Omental fat pad (tissue), 4 donors: ENCODE data around the gene WASHC4. TPM values are rescaled to one million over a fixed set of nuclear protein-coding genes. Genes with fewer than 3 reads are reported as not detected.

Experiments used
- ATAC-seq: fragments of 150-250 bp; one replicate; pipeline ENCODE4 v1.9.1; 2016; ENCODE audit warnings: mild to moderate bottlenecking, moderate library complexity; ENCODE audit not compliant: low FRiP score
- DNase-seq: peaks from one replicate; pipeline ENCODE4 v3.0.0-alpha.2; 2019; ENCODE audit warnings: low spot score
- total RNA-seq, 4 donors: library from RNA; depleted of rRNA; stranded (reverse); fragments of >200 nt; gene quantifications; one replicate each; pipeline ENCODE4 v1.1.0, GENCODE V29; 2016
- TF ChIP-seq, protein P1 (sequence below), 3 donors: fragments of 450-650 bp; IDR thresholded peaks; one replicate each; pipeline ENCODE4 v1.5.1; 2016 to 2017; ENCODE audit warnings: antibody characterized with exemption in 3 of 3, mild to moderate bottlenecking in 3 of 3, moderate library complexity in 2 of 3

The WASHC4 gene
- total RNA-seq, 4 donors from 2014 or later: 43.9 to 130 (median 58.4) TPM

DNA sequence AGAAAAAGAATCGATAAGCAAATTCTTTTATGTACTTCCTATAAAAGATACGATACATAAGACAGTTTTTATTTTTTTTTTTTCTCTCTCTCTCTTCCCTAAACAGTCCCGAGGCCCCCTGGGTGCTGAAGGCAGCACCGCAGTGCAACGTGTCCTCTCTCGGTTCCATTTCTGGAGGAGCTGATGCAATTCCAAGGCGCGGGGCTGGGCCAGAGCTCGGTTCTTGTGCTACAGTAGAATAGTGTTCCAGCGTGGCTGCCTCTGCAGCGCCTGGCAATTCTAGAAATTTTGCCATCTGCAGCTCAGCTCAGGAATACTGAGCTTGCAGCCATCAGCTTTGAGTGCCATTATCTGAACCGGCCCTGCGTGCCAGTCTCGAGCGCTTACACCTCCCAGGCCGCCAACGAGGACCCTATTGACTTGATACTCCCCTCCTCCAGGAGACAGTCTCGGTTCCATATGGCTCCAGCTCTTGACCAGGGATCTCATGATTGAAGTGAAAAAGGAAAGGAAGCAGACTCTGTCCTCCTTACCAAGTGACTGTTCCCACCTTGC, 23.9 kb upstream of the WASHC4 start:
- TF ChIP-seq, protein P1, sequence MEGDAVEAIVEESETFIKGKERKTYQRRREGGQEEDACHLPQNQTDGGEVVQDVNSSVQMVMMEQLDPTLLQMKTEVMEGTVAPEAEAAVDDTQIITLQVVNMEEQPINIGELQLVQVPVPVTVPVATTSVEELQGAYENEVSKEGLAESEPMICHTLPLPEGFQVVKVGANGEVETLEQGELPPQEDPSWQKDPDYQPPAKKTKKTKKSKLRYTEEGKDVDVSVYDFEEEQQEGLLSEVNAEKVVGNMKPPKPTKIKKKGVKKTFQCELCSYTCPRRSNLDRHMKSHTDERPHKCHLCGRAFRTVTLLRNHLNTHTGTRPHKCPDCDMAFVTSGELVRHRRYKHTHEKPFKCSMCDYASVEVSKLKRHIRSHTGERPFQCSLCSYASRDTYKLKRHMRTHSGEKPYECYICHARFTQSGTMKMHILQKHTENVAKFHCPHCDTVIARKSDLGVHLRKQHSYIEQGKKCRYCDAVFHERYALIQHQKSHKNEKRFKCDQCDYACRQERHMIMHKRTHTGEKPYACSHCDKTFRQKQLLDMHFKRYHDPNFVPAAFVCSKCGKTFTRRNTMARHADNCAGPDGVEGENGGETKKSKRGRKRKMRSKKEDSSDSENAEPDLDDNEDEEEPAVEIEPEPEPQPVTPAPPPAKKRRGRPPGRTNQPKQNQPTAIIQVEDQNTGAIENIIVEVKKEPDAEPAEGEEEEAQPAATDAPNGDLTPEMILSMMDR (IDR thresholded peaks at IDR 0.05): no peak
- peak; percentile 39 for ATAC-seq
- no peak for DNase-seq

DNA sequence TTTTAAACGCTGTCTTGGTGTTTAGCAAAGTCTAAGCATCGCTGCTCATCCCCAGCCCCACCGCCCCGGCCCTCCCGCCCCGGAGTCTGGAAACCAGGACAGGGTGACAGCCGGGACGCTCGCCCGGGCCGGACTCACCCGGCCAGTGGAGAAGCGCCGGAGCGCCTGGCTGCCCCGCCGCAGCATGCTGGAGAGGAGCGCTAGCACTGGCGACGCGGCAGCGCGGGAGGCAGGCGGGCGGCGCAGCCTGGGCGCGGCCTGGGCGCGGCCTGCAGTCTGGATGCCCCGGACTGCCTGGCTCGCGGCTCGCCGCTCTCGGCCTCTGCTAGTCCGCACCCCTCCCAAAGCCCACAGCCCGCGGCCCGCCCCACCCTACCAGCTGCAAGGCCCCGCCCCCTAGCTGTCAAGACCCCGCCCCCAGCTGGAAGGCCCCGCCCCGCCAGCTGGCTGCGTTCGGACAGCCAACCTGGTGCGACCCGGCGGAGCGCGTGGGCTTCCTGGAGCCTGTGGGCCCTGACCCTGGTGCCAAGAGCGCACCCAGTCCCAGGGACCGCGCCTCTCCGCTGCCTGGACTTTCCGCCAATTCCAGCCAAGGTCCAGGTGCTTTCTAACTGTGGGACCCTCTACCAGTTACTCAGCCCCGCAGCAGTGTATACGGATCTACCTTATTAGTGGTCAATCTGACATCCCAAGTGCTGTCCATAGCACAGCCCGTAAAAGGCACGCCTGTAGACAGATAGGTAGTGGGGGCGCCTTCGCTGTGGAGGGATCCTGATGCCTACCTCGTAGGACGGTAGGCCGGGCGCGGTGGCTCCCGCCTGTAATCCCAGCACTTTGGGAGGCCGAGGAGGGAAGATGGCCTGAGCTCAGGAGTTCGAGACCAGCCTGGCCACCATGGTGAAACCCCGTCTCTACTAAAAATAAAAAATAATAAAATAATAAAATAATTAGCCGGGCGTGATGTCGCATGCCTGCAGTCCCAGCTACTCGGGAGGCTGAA, 23.0 kb upstream of the WASHC4 start, which contains the start of gene ALDH1L2:
Gene ALDH1L2, minus strand, starts transcription at position 208 of the 1,000 bp plus-strand sequence. Its CDS starts 22 bp downstream, at position 186.
- ATAC-seq: peak; percentile 84
- peak; percentile 71 for DNase-seq
- TF ChIP-seq, protein P1 (IDR thresholded peaks at IDR 0.05): no peak

DNA sequence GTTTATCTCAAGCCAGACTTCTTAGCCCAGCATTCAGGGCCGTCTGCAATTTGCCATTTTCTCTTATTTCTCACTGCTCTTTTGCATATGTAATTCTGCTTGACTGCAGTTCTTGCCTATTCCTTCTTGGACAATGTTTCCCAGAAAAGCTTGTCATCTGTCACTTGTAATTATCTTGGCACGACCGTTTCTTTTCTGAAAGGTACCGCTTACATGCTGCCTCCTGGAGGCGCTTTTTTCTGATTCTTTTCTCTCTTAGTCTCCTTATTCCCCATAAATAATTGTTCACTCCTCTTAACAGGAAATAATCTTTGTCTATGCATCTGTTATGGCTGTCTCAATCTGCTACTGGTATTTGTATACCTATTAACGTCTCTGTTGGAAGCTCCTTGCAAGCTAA, 22.0 kb upstream of the WASHC4 start:
- ATAC-seq: no peak
- DNase-seq: no peak
- TF ChIP-seq, protein P1 (IDR thresholded peaks at IDR 0.05): no peak

DNA sequence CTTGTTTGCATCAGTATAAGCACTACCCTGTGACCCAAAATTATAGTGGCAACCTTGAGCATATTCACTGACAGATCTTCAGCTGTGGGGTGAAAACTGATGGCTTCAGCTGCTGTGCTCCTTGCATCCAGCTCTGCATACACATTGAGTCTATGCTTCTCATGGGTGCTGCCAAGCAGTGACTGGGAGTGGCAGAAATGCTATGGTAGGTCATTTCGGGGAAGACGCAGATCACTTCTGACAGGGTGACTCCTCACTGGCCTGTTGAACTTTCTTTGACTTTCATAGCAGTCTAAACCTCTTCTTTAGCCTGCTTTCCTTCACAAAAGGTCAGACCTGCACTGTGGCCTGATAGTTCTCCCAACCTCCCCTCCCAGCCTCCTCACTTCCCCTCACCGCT, 17.7 kb upstream of the WASHC4 start:
- TF ChIP-seq, protein P1 (IDR thresholded peaks at IDR 0.05): no peak

DNA sequence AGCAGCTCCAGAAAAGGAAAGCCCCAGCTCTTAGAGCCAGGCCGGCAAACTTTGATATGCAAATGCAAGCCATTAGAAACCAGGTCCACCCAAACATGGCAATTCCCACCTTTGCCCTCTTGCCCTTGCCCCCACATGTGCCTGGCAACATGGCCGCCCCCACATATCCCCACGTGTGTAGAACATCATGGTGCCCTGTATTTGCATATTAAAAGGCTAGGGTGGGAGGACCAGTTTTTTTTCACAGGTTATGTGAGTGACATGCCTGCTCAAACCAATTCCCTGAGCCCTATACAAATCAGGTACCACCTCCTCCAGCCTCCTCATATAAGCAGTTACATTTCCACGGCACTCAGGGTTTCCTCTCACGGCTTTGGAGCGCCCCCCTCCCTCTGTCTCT, 17.2 kb upstream of the WASHC4 start:
- TF ChIP-seq, protein P1 (IDR thresholded peaks at IDR 0.05): no peak
- ATAC-seq: no peak
- no peak for DNase-seq

More for the DNA sequence above, 17.7 kb upstream of the WASHC4 start:
- DNase-seq (no peak), ATAC-seq (no peak)

DNA sequence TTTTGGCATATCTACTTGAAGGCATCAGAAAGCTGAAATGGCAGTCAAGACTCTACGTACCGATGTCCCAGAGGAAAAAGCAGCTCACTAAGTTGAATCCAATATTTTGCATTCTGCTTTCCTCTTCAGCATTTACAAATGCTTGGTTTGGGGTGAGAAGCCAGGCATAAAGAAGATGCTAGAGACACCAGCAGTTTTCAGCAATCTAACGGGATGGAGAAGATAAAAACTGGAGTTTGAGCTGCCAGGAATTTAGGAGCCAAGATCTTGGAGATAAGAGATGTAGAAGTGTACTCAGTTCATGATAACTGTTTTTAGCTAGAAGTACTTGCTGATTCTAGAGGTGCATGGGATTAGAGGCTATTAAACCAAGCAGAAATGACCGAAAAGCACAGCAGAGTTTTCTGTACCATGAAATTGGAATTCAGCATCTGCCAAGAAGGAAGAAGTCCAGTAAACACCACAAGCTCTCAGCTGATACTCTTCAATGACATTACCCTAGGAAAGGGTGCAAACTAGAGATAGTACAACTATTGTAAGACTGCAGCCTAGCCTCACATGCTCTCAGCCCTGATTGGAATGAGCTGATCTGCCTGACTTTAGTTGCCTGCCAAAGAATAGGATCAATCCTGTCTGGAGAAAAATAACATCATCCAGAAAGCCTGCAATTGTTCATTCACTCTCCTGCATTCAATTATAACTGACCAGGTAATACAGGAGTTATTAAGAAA, 15.9 kb upstream of the WASHC4 start:
- TF ChIP-seq, protein P1 (IDR thresholded peaks at IDR 0.05): no peak
- DNase-seq: no peak
- no peak for ATAC-seq
